Breast epithelium (tissue), 3 donors: ENCODE results near the gene DBN1.

Experiments used
- CTCF ChIP-seq, 3 donors: fragments of 450-650 bp; IDR thresholded peaks; one replicate each; pipeline ENCODE4 v1.5.1; 2016 to 2017; ENCODE audit warnings: antibody characterized with exemption in 3 of 3, mild to moderate bottlenecking in 3 of 3, moderate library complexity in 3 of 3
- POLR2A ChIP-seq: fragments of 450-650 bp; IDR thresholded peaks from one replicate; pipeline ENCODE4 v1.6.1; 2016; ENCODE audit warnings: antibody characterized with exemption, mild to moderate bottlenecking, moderate library complexity
- POLR2AphosphoS5 ChIP-seq, 3 donors: sonication (generic); formaldehyde crosslinking; IDR thresholded peaks; one replicate each; pipeline ENCODE4 v1.6.1; 2017; ENCODE audit warnings: antibody characterized with exemption in 3 of 3

DNA sequence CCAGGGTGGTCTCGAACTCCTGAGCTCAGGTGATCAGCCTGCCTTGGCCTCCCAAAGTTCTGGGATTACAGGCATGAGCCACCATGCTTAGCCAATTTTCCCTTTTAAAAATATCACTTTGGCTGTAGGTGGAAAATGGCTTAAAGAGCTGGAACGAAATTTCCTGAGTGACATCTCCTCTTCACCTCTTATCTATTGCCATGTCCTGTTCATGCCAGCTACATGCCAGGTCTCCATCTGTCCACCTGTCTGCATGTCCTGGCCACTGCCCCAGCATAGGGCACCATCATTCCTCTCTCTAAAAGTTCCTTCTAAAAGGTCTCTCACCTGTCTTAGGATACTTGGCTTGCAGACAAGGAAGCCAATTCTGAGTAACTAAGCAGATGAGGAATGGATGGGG, 49.8 kb downstream of the DBN1 start:
- TF ChIP-seq POLR2A: no peak
- TF ChIP-seq CTCF (IDR thresholded peaks at IDR 0.05): no peak
- TF ChIP-seq POLR2AphosphoS5 (IDR thresholded peaks at IDR 0.05): no peak
